ENCODE results near the gene MORF4L1. TPM values are rescaled to one million over a fixed set of nuclear protein-coding genes. Genes with fewer than 3 reads are reported as not detected.

MORF4L1 gene
- total RNA-seq, 4 donors from 2014 or later = 279 to 372 (median 286) TPM

DNA sequence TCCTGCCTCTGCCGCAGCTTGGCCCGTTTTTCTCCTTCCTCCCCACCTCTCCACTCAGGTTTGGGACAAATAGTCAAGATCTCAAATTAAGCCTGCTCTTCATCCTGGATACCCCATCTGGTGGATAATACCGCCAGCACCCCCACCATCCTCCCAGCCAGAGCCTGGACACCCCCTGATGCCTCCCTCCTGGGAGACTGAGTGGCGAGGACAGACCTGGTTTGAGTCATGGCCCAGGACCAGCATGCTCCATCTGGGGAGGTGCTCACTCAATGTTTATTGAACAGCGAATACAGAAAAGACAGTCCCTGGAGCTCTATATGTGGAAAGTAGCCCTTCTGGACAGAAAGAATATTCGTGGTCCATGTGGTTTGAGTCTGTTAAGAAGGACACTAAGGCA is 48.8 kb downstream of the MORF4L1 start:
- in situ Hi-C loops (cut with MboI; ENCODE audit: low sequenced_read_pairs in 4 of 4) = loop anchor here in 1 of 4 donors (25.0 kb wide), 1 partner anchor 266 kb away; no protein-coding TSS in a partner anchor
- intact Hi-C loops (cut with DNase I; ENCODE audit: low total_unique reads) = no loop called here
- ATAC-seq (no peak), DNase-seq (no peak)
- Histone ChIP-seq H3K4me3 (no peak overlapping the region), H3K9me3 (no peaks in the 10 kb centered on the region), H3K36me3 (peaks cover 0 to 59% of the 10 kb centered on the region in 2 donors), H3K27me3 (no peaks in the 10 kb centered on the region), H3K4me1 (no peaks in the 10 kb centered on the region), H3K27ac (no peak overlapping the region)
- TF ChIP-seq, protein P1, sequence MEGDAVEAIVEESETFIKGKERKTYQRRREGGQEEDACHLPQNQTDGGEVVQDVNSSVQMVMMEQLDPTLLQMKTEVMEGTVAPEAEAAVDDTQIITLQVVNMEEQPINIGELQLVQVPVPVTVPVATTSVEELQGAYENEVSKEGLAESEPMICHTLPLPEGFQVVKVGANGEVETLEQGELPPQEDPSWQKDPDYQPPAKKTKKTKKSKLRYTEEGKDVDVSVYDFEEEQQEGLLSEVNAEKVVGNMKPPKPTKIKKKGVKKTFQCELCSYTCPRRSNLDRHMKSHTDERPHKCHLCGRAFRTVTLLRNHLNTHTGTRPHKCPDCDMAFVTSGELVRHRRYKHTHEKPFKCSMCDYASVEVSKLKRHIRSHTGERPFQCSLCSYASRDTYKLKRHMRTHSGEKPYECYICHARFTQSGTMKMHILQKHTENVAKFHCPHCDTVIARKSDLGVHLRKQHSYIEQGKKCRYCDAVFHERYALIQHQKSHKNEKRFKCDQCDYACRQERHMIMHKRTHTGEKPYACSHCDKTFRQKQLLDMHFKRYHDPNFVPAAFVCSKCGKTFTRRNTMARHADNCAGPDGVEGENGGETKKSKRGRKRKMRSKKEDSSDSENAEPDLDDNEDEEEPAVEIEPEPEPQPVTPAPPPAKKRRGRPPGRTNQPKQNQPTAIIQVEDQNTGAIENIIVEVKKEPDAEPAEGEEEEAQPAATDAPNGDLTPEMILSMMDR (IDR thresholded peaks at IDR 0.05 in 4 of 5, conservative IDR thresholded peaks at IDR 0.05 in 1 of 5) = no peak
- no peak for TF ChIP-seq POLR2A (IDR thresholded peaks at IDR 0.05)

GRCh38 chr15:78921940-78922339 is 49.2 kb downstream of the MORF4L1 start:
- TF ChIP-seq POLR2A (IDR thresholded peaks at IDR 0.05) = no peak
- TF ChIP-seq, protein P1 (IDR thresholded peaks at IDR 0.05 in 4 of 5, conservative IDR thresholded peaks at IDR 0.05 in 1 of 5) = no peak
- intact Hi-C loops (cut with DNase I; ENCODE audit: low total_unique reads) = no loop called here
- Histone ChIP-seq H3K36me3 (peaks cover 0 to 59% of the 10 kb centered on the region in 2 donors), H3K9me3 (no peaks in the 10 kb centered on the region), H3K4me1 (no peaks in the 10 kb centered on the region), H3K27me3 (no peaks in the 10 kb centered on the region), H3K27ac (no peak overlapping the region), H3K4me3 (no peak overlapping the region)
- DNase-seq (no peak), ATAC-seq (no peak)
- in situ Hi-C loops (cut with MboI; ENCODE audit: low sequenced_read_pairs in 4 of 4) = loop anchor here in 1 of 4 donors (25.0 kb wide), 1 partner anchor 265 kb away; no protein-coding TSS in a partner anchor

- no peaks in the 10 kb centered on the region for H3K4me1 ChIP-seq
- DNase-seq = no peak
- TF ChIP-seq, protein P1 (IDR thresholded peaks at IDR 0.05 in 4 of 5, conservative IDR thresholded peaks at IDR 0.05 in 1 of 5) = no peak
- no peak for TF ChIP-seq POLR2A (IDR thresholded peaks at IDR 0.05)
- H3K36me3 ChIP-seq = peaks cover 0 to 59% of the 10 kb centered on the region in 2 donors
- no peak overlapping the region for H3K27ac ChIP-seq
- H3K4me3 ChIP-seq = no peak overlapping the region
- intact Hi-C loops (cut with DNase I; ENCODE audit: low total_unique reads) (no loop called here), in situ Hi-C loops (cut with MboI; ENCODE audit: low sequenced_read_pairs in 4 of 4) (loop anchor here in 1 of 4 donors (25.0 kb wide), 1 partner anchor 265 kb away; no protein-coding TSS in a partner anchor)
- no peak for ATAC-seq
- H3K27me3 ChIP-seq = no peaks in the 10 kb centered on the region
- H3K9me3 ChIP-seq = no peaks in the 10 kb centered on the region
Observed at GRCh38 chr15:78922527-78922926, 49.8 kb downstream of the MORF4L1 start.

DNA sequence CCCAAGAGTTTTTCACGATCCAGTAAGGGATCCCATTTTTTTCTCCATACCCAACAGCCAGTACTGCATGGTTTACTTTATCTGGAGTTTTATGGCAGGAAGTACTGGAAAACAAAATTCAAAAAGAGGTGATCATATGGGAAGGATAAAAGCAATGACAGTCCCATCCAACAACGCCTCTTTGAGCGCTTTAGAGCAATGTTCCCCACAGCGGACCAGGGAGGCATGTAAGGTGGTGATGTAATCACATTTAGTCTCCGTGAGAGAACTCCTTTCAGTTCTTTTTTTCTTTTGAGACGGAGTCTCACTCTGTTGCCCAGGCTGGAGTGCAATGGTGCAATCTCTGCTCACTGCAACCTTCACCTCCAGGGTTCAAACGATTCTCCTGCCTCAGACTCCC is 50.3 kb downstream of the MORF4L1 start:
- Histone ChIP-seq H3K36me3 (peaks cover 0 to 59% of the 10 kb centered on the region in 2 donors), H3K4me3 (no peak overlapping the region), H3K4me1 (no peaks in the 10 kb centered on the region), H3K9me3 (no peaks in the 10 kb centered on the region), H3K27me3 (no peaks in the 10 kb centered on the region), H3K27ac (no peak overlapping the region)
- no peak for TF ChIP-seq POLR2A (IDR thresholded peaks at IDR 0.05)
- TF ChIP-seq, protein P1 (IDR thresholded peaks at IDR 0.05 in 4 of 5, conservative IDR thresholded peaks at IDR 0.05 in 1 of 5) = no peak
- DNase-seq (no peak), ATAC-seq (no peak)
- in situ Hi-C loops (cut with MboI; ENCODE audit: low sequenced_read_pairs in 4 of 4) (loop anchor here in 1 of 4 donors (25.0 kb wide), 1 partner anchor 264 kb away; no protein-coding TSS in a partner anchor), intact Hi-C loops (cut with DNase I; ENCODE audit: low total_unique reads) (no loop called here)

Data from gastrocnemius medialis (tissue), 4 donors.